Measurements from ENCODE around the gene CLDN6. TPM values are rescaled to one million over a fixed set of nuclear protein-coding genes. Genes with fewer than 3 reads are reported as not detected.
A peak's percentile ranks its signal among the peaks of the same experiment; 100 is the strongest.

CLDN6 gene
- total and polyA plus RNA-seq, 2 of the 13 experiments (the other 11 are each of a cell fraction or from before 2014, with no cell fraction given), result 5.9 to 7.6 TPM

DNA sequence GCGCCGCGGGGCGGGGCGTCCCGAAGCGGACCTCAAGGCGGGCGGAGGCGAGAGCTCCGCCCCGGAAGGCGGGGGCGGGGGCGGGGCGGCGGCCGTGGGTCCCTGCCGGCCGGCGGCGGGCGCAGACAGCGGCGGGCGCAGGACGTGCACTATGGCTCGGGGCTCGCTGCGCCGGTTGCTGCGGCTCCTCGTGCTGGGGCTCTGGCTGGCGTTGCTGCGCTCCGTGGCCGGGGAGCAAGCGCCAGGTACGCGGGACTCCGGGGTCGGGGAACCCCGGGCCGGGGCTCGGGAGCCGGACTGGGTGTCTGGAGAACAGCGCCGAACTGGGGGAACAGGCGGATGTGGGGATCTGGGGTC lies 2.2 kb upstream of the CLDN6 start, which contains the start of gene TNFRSF12A (continued):
- TF ChIP-seq, protein P1, sequence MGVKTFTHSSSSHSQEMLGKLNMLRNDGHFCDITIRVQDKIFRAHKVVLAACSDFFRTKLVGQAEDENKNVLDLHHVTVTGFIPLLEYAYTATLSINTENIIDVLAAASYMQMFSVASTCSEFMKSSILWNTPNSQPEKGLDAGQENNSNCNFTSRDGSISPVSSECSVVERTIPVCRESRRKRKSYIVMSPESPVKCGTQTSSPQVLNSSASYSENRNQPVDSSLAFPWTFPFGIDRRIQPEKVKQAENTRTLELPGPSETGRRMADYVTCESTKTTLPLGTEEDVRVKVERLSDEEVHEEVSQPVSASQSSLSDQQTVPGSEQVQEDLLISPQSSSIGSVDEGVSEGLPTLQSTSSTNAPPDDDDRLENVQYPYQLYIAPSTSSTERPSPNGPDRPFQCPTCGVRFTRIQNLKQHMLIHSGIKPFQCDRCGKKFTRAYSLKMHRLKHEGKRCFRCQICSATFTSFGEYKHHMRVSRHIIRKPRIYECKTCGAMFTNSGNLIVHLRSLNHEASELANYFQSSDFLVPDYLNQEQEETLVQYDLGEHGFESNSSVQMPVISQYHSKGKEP (CRISPR knock-in tag; IDR thresholded peaks at IDR 0.05), result peak; percentile 65; the same call in 1 of the 2 replicates
- TF ChIP-seq, protein P2, sequence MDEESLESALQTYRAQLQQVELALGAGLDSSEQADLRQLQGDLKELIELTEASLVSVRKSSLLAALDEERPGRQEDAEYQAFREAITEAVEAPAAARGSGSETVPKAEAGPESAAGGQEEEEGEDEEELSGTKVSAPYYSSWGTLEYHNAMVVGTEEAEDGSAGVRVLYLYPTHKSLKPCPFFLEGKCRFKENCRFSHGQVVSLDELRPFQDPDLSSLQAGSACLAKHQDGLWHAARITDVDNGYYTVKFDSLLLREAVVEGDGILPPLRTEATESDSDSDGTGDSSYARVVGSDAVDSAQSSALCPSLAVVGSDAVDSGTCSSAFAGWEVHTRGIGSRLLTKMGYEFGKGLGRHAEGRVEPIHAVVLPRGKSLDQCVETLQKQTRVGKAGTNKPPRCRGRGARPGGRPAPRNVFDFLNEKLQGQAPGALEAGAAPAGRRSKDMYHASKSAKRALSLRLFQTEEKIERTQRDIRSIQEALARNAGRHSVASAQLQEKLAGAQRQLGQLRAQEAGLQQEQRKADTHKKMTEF (CRISPR knock-in tag; IDR thresholded peaks at IDR 0.05), result no peak
- 0 out of 2 replicates have a peak, but pooled peaks have one; percentile 74 for TF ChIP-seq ZMAT5 (CRISPR knock-in tag; IDR thresholded peaks at IDR 0.05; ENCODE audit: borderline replicate concordance, low read depth)
- TF ChIP-seq NR1H2 (CRISPR knock-in tag; IDR thresholded peaks at IDR 0.05; ENCODE audit: borderline replicate concordance, low read depth), result no peak
- TF ChIP-seq ZNF343 (CRISPR knock-in tag; IDR thresholded peaks at IDR 0.05), result 0 out of 2 replicates have a peak, but pooled peaks have one; percentile 24
- no peak for TF ChIP-seq CSRNP2 (CRISPR knock-in tag; conservative IDR thresholded peaks at IDR 0.05; ENCODE audit: low read depth)
- no peak for TF ChIP-seq PPARG (CRISPR knock-in tag; conservative IDR thresholded peaks at IDR 0.05)
- no peak for TF ChIP-seq ZNF17 (CRISPR knock-in tag; IDR thresholded peaks at IDR 0.05)
- 0 out of 2 replicates have a peak, but pooled peaks have one; percentile 22 for TF ChIP-seq RXRB (CRISPR knock-in tag; IDR thresholded peaks at IDR 0.05; ENCODE audit: borderline replicate concordance)
- no peak for TF ChIP-seq ZNF569 (CRISPR knock-in tag; IDR thresholded peaks at IDR 0.05; ENCODE audit: borderline replicate concordance)
- TF ChIP-seq MAFK (conservative IDR thresholded peaks at IDR 0.05 in 1 of 2, IDR thresholded peaks at IDR 0.05 in 1 of 2; ENCODE audit: low read length in 2 of 2), result no peak
- peak; percentile 54 for TF ChIP-seq PHF8 (CRISPR knock-in tag; IDR thresholded peaks at IDR 0.05)
- 0 out of 2 replicates have a peak, but pooled peaks have one; percentile 45 for TF ChIP-seq KMT2B (CRISPR knock-in tag; IDR thresholded peaks at IDR 0.05)
- TF ChIP-seq ZNF777 (CRISPR knock-in tag; IDR thresholded peaks at IDR 0.05), result peak; percentile 35; the same call in 1 of the 2 replicates
- peak; percentile 42; the same call in 1 of the 2 replicates for TF ChIP-seq ZNF546 (CRISPR knock-in tag; conservative IDR thresholded peaks at IDR 0.05)
- peak; percentile 58; the same call in 1 of the 2 replicates for TF ChIP-seq ZNF776 (CRISPR knock-in tag; IDR thresholded peaks at IDR 0.05)
- 0 out of 2 replicates have a peak, but pooled peaks have one; percentile 39 for TF ChIP-seq ZNF34 (CRISPR knock-in tag; IDR thresholded peaks at IDR 0.05; ENCODE audit: borderline replicate concordance)
- TF ChIP-seq KLF16 (CRISPR knock-in tag; IDR thresholded peaks at IDR 0.05), result 0 out of 4 replicates have a peak, but pooled peaks of 1 of the 2 experiments have one; percentile 1
- no peak for TF ChIP-seq ATAD3A (CRISPR knock-in tag; IDR thresholded peaks at IDR 0.05)
- TF ChIP-seq, protein P3, sequence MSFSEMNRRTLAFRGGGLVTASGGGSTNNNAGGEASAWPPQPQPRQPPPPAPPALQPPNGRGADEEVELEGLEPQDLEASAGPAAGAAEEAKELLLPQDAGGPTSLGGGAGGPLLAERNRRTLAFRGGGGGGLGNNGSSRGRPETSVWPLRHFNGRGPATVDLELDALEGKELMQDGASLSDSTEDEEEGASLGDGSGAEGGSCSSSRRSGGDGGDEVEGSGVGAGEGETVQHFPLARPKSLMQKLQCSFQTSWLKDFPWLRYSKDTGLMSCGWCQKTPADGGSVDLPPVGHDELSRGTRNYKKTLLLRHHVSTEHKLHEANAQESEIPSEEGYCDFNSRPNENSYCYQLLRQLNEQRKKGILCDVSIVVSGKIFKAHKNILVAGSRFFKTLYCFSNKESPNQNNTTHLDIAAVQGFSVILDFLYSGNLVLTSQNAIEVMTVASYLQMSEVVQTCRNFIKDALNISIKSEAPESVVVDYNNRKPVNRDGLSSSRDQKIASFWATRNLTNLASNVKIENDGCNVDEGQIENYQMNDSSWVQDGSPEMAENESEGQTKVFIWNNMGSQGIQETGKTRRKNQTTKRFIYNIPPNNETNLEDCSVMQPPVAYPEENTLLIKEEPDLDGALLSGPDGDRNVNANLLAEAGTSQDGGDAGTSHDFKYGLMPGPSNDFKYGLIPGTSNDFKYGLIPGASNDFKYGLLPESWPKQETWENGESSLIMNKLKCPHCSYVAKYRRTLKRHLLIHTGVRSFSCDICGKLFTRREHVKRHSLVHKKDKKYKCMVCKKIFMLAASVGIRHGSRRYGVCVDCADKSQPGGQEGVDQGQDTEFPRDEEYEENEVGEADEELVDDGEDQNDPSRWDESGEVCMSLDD (CRISPR knock-in tag; IDR thresholded peaks at IDR 0.05; ENCODE audit: borderline replicate concordance), result no peak
